Nephron (organoid): ENCODE measurements around the gene KLK1.

Experiments used
- H3K27ac Mint-ChIP-seq, 3 experiments: 2 replicates each; pipeline ENCODE4 v1.8.0; 2020; ENCODE audit warnings: mixed read lengths in 3 of 3, mild to moderate bottlenecking in 2 of 3, moderate library complexity in 1 of 3
- H3K27me3 Mint-ChIP-seq: 2 replicates; pipeline ENCODE4 v1.8.0; 2021; ENCODE audit warnings: low read depth, mild to moderate bottlenecking, moderate library complexity, mixed read lengths
- H3K36me3 Mint-ChIP-seq: 2 replicates; pipeline ENCODE4 v1.8.0; 2020; ENCODE audit warnings: low read depth, mixed read lengths
- H3K4me1 Mint-ChIP-seq: 2 replicates; pipeline ENCODE4 v1.8.0; 2020; ENCODE audit warnings: mixed read lengths
- H3K4me3 Mint-ChIP-seq, 3 experiments: 2 replicates each; pipeline ENCODE4 v1.8.0; 2020; ENCODE audit warnings: mild to moderate bottlenecking in 3 of 3, mixed read lengths in 3 of 3, moderate library complexity in 2 of 3
- H3K9me3 Mint-ChIP-seq: 2 replicates; pipeline ENCODE4 v1.8.0; 2020; ENCODE audit warnings: mixed read lengths
- TF ChIP-seq, protein P1 (sequence below), 3 experiments: fragments of 200-600 bp; sonication (generic); IDR thresholded peaks; one replicate each; pipeline ENCODE4 v1.5.0; 2021; ENCODE audit warnings: antibody characterized with exemption in 3 of 3; ENCODE audit not compliant: unreplicated experiment in 3 of 3

The KLK1 gene

DNA sequence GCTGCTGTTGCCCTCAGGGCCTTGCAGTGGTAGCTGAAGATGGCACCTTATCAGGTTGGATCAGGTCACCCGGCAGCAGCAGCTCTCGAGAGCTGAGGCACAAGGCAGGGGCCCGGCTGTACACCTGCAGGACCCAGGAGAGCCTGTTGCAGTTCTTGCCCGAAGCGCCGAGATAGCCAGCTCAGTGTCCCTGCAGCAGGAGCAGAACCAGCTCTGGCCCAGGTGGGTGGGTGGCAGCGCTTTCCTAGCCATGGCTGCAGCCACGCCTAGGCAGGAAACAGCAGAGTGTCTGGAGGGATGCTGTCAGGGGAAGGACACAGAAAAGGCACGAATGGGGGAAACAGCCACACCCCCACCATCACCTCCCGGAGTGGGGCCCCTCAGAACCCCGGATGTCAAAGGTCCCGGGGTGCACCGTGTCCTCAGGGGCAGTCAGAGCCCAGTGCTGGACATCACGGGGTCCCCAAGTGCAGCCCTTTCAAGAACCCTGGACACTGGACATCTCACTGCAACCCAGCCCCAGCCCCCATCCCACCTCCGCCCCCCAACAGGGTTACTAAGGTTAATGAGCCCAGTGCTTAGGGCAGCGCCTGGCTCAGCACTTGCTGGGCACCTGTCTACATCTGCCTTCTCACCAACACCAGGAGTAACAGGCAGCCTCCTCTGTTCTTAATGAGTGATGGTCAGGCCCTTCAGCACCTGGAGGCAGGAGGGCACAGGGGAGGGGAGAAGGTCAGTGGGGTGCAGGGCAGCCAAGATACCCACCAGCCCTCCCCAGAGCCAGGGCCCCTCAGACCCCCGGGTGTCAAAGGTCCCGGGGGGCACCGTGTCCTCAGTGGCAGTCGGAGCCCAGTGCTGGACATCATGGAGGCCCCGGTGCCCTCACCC, 24.7 kb downstream of the KLK1 start:
- Mint-ChIP-seq H3K4me1 (peaks cover 19% of the 10 kb centered on the region), H3K36me3 (peaks cover 26% of the 10 kb centered on the region), H3K27me3 (no peaks in the 10 kb centered on the region), H3K9me3 (no peaks in the 10 kb centered on the region), H3K4me3 (no peak overlapping the region), H3K27ac (no peak overlapping the region)
- TF ChIP-seq, protein P1, sequence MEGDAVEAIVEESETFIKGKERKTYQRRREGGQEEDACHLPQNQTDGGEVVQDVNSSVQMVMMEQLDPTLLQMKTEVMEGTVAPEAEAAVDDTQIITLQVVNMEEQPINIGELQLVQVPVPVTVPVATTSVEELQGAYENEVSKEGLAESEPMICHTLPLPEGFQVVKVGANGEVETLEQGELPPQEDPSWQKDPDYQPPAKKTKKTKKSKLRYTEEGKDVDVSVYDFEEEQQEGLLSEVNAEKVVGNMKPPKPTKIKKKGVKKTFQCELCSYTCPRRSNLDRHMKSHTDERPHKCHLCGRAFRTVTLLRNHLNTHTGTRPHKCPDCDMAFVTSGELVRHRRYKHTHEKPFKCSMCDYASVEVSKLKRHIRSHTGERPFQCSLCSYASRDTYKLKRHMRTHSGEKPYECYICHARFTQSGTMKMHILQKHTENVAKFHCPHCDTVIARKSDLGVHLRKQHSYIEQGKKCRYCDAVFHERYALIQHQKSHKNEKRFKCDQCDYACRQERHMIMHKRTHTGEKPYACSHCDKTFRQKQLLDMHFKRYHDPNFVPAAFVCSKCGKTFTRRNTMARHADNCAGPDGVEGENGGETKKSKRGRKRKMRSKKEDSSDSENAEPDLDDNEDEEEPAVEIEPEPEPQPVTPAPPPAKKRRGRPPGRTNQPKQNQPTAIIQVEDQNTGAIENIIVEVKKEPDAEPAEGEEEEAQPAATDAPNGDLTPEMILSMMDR (IDR thresholded peaks at IDR 0.05; ENCODE audit: unreplicated experiment in 3 of 3) = no peak

DNA sequence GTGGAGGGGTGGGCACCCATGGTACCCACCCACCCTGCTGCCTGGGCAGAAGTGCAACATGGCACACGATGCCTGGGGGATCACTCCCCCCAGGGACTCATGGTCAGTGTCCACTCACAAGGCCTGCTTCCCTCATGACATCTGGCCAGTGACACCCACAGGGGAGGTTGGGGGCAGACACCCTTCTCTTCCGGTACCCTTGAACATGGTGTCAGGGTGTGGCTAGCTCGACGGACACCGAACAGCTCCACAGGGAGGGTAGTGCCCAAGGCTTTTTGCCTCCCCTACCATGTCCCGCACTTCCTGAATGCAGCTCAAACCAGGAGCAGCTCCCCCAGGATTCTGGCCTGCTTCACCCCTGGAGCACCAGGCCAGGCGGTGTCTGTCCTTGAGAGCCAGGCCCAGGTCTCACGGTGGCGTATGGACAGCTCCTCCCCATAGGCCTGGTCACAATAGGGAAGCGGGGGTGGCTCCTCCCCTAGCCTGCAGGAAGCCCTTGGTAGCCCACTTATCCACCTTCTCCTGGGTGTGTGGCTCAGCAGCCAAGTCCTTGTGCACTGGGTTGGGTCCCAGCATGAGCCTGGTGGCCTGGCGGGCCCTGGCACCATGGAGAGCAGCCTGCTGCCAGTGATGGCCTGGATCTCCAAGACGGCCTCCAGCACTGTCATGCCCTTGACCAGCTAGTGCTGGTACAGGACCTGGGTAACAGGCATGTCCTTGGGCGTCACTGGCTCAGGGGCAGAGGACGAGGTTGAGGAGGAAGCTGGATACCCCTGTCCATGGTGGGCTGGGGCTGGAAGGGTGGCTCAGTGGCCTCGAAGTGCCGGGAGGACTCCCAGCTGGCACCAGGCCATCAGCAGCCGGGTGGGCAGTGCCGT, 25.6 kb downstream of the KLK1 start:
- Mint-ChIP-seq H3K36me3 (peaks cover 26% of the 10 kb centered on the region), H3K27ac (no peak overlapping the region), H3K4me1 (peaks cover 10% of the 10 kb centered on the region), H3K9me3 (no peaks in the 10 kb centered on the region), H3K27me3 (no peaks in the 10 kb centered on the region), H3K4me3 (no peak overlapping the region)
- TF ChIP-seq, protein P1 (IDR thresholded peaks at IDR 0.05; ENCODE audit: unreplicated experiment in 3 of 3) = no peak

DNA sequence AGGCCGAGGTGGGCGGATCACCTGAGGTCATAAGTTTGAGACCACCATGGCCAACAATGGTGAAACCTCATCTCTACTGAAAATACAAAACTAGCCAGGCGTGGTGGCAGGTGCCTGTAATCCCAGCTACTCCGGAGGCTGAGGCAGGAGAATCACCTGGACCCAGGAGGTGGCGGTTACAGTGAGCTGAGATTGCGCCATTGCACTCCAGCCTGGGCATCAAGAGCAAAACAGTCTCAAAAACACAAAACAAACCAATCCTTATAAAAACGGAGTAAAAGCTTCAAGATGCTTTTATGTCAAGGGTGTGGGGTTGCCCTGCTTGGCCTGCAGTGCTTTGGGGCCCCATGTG, 26.2 kb downstream of the KLK1 start:
- no peak overlapping the region for H3K4me3 Mint-ChIP-seq
- H3K27me3 Mint-ChIP-seq = no peaks in the 10 kb centered on the region
- H3K4me1 Mint-ChIP-seq = peaks cover 5% of the 10 kb centered on the region
- TF ChIP-seq, protein P1 (IDR thresholded peaks at IDR 0.05; ENCODE audit: unreplicated experiment in 3 of 3) = no peak
- no peaks in the 10 kb centered on the region for H3K9me3 Mint-ChIP-seq
- peaks cover 26% of the 10 kb centered on the region for H3K36me3 Mint-ChIP-seq
- no peak overlapping the region for H3K27ac Mint-ChIP-seq

DNA sequence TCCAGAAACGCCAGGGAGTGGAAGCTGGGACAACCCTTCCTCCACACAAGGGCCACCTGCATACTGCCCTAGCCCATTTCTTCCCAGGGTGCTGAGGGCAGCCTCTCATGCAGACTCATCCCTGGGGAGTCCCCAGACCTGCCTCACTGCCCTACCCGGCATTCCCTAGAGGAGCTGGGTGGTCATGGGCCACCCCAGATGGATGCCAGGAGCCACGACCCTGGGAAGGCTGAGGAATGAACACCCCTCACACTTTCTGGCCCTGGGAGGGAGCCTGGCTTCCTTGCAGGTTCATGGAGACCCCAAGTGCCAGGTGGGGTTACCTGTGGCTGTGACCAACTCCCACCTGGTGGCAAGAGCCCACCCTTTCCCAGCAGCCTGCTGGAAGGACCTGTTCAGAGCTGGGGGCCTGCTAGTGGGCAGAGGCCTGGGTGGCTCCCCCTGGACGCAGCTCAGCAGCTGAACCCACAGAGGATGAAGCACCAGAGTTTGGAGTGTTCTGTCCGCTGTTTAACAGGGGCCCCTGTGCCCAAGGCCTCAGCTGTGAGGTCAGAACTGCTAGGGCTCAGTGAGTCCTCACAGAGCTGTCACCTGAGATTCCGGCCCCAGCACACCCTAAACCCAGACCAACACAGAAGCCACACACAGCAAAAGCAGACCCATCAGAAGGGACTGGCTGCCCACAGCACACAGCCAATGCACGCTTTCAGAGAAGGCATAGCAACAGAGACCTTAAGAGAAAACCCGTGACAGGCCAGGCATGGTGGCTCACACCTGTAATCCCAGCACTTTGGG, 26.8 kb downstream of the KLK1 start:
- TF ChIP-seq, protein P1 (IDR thresholded peaks at IDR 0.05; ENCODE audit: unreplicated experiment in 3 of 3) = no peak
- Mint-ChIP-seq H3K27ac (no peak overlapping the region), H3K27me3 (no peaks in the 10 kb centered on the region), H3K4me3 (no peak overlapping the region), H3K36me3 (peaks cover 23% of the 10 kb centered on the region), H3K9me3 (no peaks in the 10 kb centered on the region), H3K4me1 (peaks cover 5% of the 10 kb centered on the region)

DNA sequence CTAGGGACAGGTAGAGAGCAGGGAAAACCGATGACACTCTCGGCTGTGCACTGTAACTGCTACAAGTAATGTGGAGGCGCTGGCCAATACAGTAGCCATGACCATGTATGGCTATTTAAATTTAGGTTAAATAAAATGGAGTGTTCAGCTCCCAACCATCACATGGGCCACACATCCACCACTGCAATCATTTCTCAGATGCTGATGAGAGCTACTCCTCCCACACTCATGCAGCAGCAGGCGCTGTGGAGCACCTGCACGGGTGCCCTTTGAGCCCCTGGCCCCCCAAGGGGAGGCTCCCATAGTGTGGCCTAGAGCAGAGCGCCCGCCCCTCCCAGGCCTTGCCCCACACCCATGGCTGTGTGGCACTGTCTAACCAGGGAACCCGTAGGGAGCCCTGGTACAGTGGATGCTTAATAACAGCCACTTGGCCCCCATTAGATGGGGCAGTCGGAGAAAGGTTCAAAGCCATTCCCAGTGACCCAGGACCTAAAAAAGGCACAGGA, 27.4 kb downstream of the KLK1 start:
- H3K4me1 Mint-ChIP-seq = peaks cover 4% of the 10 kb centered on the region
- no peak overlapping the region for H3K4me3 Mint-ChIP-seq
- no peaks in the 10 kb centered on the region for H3K9me3 Mint-ChIP-seq
- TF ChIP-seq, protein P1 (IDR thresholded peaks at IDR 0.05; ENCODE audit: unreplicated experiment in 3 of 3) = no peak
- H3K27ac Mint-ChIP-seq = no peak overlapping the region
- peaks cover 20% of the 10 kb centered on the region for H3K36me3 Mint-ChIP-seq
- H3K27me3 Mint-ChIP-seq = no peaks in the 10 kb centered on the region
